Thyroid gland (tissue), 4 donors: ENCODE measurements around the gene NXN. TPM values are rescaled to one million over a fixed set of nuclear protein-coding genes. Genes with fewer than 3 reads are reported as not detected.

ENCODE experiments used
- DNase-seq, 2 donors: peaks; one replicate each; pipeline ENCODE4 v3.0.0-alpha.2; 2019
- H3K27ac ChIP-seq, 3 donors: fragments of 200-600 bp; sonication (generic); 1 replicate in 2 of 3; 2 replicates in 1 of 3; pipeline ENCODE4 v1.5.1; 2016 to 2019; ENCODE audit warnings: mild to moderate bottlenecking in 1 of 3, moderate library complexity in 1 of 3
- H3K27me3 ChIP-seq: fragments of 200-600 bp; sonication (generic); one replicate; pipeline ENCODE4 v1.5.1; 2019
- H3K36me3 ChIP-seq, 2 donors: fragments of 200-600 bp; sonication (generic); one replicate each; pipeline ENCODE4 v1.5.1; 2016 to 2019
- H3K4me1 ChIP-seq, 2 donors: fragments of 200-600 bp; sonication (generic); one replicate each; pipeline ENCODE4 v1.5.1; 2017 to 2019
- H3K4me3 ChIP-seq, 3 donors: fragments of 200-600 bp; sonication (generic); replicated peaks in 1 of 3; 1 replicate in 2 of 3; 2 replicates in 1 of 3; pipeline ENCODE4 v1.5.1; 2016; ENCODE audit warnings: mild to moderate bottlenecking in 1 of 3
- H3K9me3 ChIP-seq: fragments of 200-600 bp; sonication (generic); one replicate; pipeline ENCODE4 v1.5.1; 2017
- POLR2A ChIP-seq, 2 donors: fragments of 450-650 bp; IDR thresholded peaks; one replicate each; pipeline ENCODE4 v1.6.1; 2017; ENCODE audit warnings: antibody characterized with exemption in 2 of 2, mild to moderate bottlenecking in 2 of 2, moderate library complexity in 1 of 2
- WGBS, 2 donors: methylation state at CpG; one replicate each; pipeline ENCODE4 v1.1.5; 2017; 5-methylcytosine and 5-hydroxymethylcytosine counted together
- intact Hi-C: fragments of 100-400 bp; cut with DNase I; formaldehyde crosslinking; loops from one replicate; pipeline ENCODE4 v1.15.1; 2023
- total RNA-seq, 4 donors: library from RNA; depleted of rRNA; stranded (reverse); fragments of >200 nt; gene quantifications; one replicate each; pipeline ENCODE4 v1.2.3, GENCODE V29; 2016
- TF ChIP-seq, protein P1 (sequence below), 6 experiments: fragments of 200-600 bp in 3 of 6; fragments of 450-650 bp in 3 of 6; sonication (generic) in 3 of 6; IDR thresholded peaks; one replicate each; pipeline ENCODE4 v1.5.1; 2016 to 2019; ENCODE audit warnings: antibody characterized with exemption in 6 of 6, mild to moderate bottlenecking in 2 of 6, inconsistent platforms in 1 of 6, moderate library complexity in 1 of 6

The NXN gene
- total RNA-seq, 4 donors from 2014 or later: 14.5 to 18.3 (median 17.2) TPM

DNA sequence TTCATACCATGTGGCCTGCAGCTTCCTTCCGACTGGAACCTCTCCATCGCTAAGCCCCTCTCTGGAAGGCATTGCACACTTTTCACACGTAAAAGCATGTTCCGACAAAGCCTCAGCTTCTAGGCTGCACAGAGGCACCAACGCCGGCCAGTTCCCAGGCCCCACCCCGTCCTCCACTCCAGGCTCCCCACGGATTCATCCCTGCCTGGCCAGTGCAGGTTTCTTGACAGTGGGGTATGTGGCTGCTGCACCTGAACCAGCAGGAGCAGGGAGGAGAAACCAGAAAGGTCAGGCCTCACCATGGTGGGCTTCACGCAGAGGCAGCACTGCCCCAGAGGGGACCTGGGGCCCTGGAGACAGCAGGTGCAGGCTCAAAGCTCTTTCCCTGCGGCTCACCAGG, 31.6 kb upstream of the NXN start:
- WGBS, 2 donors: 77 to 92% methylated on average over 8 to 10 of the region's 10 CpGs
- Histone ChIP-seq H3K27ac (no peak overlapping the region), H3K27me3 (no peaks in the 10 kb centered on the region), H3K4me1 (peaks cover 4 to 5% of the 10 kb centered on the region in 2 donors), H3K4me3 (no peak overlapping the region), H3K36me3 (peaks cover 10 to 32% of the 10 kb centered on the region in 2 donors), H3K9me3 (no peaks in the 10 kb centered on the region)
- no peak for DNase-seq
- TF ChIP-seq, protein P1, sequence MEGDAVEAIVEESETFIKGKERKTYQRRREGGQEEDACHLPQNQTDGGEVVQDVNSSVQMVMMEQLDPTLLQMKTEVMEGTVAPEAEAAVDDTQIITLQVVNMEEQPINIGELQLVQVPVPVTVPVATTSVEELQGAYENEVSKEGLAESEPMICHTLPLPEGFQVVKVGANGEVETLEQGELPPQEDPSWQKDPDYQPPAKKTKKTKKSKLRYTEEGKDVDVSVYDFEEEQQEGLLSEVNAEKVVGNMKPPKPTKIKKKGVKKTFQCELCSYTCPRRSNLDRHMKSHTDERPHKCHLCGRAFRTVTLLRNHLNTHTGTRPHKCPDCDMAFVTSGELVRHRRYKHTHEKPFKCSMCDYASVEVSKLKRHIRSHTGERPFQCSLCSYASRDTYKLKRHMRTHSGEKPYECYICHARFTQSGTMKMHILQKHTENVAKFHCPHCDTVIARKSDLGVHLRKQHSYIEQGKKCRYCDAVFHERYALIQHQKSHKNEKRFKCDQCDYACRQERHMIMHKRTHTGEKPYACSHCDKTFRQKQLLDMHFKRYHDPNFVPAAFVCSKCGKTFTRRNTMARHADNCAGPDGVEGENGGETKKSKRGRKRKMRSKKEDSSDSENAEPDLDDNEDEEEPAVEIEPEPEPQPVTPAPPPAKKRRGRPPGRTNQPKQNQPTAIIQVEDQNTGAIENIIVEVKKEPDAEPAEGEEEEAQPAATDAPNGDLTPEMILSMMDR (IDR thresholded peaks at IDR 0.05): no peak
- no peak for TF ChIP-seq POLR2A (IDR thresholded peaks at IDR 0.05)
- intact Hi-C loops: no loop called here

DNA sequence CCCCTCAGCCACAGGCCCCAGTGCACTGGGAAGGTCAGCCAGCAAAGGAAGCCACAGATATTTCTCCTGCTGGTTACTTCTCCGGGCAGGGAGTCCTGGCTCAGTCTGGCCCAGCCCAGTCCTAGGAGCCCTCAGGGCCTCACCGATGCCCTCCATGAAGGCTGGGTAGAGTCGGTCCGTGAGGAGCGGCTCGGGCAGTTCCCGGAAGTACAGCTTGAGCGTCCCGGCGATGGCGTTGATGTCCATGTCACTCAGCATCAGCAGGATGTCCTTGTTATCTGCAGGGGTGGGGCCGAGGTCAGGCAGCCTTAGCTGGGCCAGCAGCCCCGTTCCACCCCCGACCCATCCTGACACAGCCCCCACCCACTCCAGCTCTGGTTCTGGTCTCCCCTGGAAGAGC, 31.0 kb upstream of the NXN start:
- Histone ChIP-seq H3K9me3 (no peaks in the 10 kb centered on the region), H3K27ac (no peak overlapping the region), H3K27me3 (no peaks in the 10 kb centered on the region), H3K4me1 (peaks cover 9 to 10% of the 10 kb centered on the region in 2 donors), H3K36me3 (peaks cover 10 to 32% of the 10 kb centered on the region in 2 donors), H3K4me3 (no peak overlapping the region)
- TF ChIP-seq POLR2A (IDR thresholded peaks at IDR 0.05): no peak
- TF ChIP-seq, protein P1 (IDR thresholded peaks at IDR 0.05): no peak
- DNase-seq: no peak
- 80 to 96% methylated on average over 5 to 13 of the region's 14 CpGs for WGBS, 2 donors
- intact Hi-C loops: no loop called here

DNA sequence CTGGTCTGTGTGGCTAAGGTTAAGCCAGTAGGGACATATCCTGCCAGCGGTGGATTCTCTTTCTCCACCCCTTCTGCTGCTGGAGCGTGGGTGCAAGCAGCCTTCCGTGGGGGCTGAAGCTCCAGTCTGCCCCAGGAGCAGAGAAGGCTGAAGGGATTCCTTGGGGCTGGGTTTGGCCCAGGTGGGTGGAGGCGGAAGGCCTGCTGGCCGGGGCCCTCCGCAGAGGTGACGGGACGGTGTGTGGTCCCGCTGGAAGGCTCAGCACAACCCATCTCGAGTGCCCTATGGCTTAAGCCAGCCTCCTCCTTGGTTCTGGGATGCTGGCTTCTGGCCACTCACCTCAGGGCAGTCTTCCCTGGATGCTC, 30.5 kb upstream of the NXN start:
- 100% methylated on average over 4 of the region's 10 CpGs; no CpG with 5 or more reads in 1 of the 2 donors for WGBS, 2 donors
- DNase-seq: no peak
- Histone ChIP-seq H3K4me1 (peaks cover 12 to 15% of the 10 kb centered on the region in 2 donors), H3K27me3 (no peaks in the 10 kb centered on the region), H3K27ac (no peak overlapping the region), H3K36me3 (peaks cover 10 to 32% of the 10 kb centered on the region in 2 donors), H3K9me3 (no peaks in the 10 kb centered on the region), H3K4me3 (no peak overlapping the region)
- TF ChIP-seq POLR2A (IDR thresholded peaks at IDR 0.05): no peak
- TF ChIP-seq, protein P1 (IDR thresholded peaks at IDR 0.05): no peak
- intact Hi-C loops: no loop called here

DNA sequence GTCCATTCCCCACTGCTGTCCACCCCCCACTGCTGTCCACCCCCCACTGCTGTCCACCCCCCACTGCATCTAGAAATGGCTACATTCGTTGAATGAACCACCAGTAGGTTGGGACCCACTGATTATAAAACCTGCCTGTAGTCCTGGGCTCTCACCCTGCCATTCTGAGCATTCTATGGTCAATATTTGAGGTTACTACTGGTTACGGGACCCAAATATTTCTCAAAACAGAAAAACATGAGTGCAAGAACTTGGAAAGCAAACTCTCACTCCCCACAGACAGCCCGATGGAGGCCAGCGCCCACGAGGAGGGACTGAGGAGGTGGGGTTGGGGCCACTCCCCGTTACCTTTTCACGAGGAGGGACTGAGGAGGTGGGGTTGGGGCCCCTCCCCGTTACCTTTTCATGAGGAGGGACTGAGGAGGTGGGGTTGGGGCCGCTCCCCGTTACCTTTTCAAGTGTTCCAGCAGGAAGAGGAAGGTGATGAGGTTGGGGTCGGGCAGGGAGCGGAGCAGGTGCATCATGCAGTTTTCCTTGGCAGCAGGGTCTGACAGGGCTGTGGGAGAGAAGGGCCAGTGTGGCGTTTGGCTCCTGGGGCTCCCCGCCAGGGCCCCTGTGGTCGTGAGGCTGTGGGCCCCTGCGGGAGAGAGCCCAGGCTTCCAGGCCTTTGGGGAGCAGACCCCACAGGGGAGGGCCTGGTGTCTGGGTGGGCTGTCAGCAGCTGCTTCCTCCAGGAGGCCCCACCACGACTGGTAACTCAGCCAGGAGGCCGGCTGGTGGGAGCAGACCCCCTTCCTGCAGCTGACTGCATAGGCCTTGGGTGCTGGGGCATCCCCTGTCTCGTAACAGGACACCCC, 29.9 kb upstream of the NXN start:
- Histone ChIP-seq H3K9me3 (no peaks in the 10 kb centered on the region), H3K27ac (no peak overlapping the region), H3K4me1 (peaks cover 12 to 21% of the 10 kb centered on the region in 2 donors), H3K4me3 (no peak overlapping the region), H3K36me3 (peaks cover 10 to 32% of the 10 kb centered on the region in 2 donors), H3K27me3 (no peaks in the 10 kb centered on the region)
- WGBS, 2 donors: 78 to 84% methylated on average over 11 to 14 of the region's 19 CpGs
- no peak for DNase-seq
- intact Hi-C loops: no loop called here
- TF ChIP-seq POLR2A (IDR thresholded peaks at IDR 0.05): no peak
- TF ChIP-seq, protein P1 (IDR thresholded peaks at IDR 0.05): no peak
